ENCODE measurements around the gene S100A2. TPM values are rescaled to one million over a fixed set of nuclear protein-coding genes. Genes with fewer than 3 reads are reported as not detected.
"Not testable (repeated sequence)": the region's sequence is repeated elsewhere in the genome, so short reads cannot be mapped to it uniquely, and the experiment has no call there.

Gene S100A2
- total and polyA plus RNA-seq, 3 donors from 2014 or later = 1.9 to 9.6 (median 1.9) TPM

DNA sequence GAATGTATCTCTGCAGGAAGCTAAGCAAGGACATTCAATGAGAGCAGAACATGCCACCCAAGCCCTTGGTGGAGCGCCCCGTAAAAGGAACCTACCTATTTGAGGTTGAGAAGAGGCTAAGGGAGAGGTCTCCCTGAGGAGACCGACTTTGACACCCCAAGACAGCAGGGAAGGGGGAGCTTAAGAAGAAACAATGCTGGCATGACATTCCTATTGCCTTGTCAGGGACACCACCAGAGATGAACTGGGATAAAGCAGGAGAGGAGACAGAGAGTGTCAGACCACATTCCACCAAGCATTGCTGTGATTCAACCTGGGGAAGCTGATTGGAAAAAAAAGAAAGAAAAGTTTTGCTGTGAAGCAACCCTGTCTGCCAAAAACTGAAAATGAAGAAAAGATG lies 13.3 kb upstream of the S100A2 start:
- H3K4me3 ChIP-seq = no peak overlapping the region
- no peak for DNase-seq
- H3K36me3 ChIP-seq (ENCODE audit: low read depth, missing control alignments) = no peaks in the 10 kb centered on the region
- no peaks in the 10 kb centered on the region for H3K27me3 ChIP-seq
- intact Hi-C loops (cut with DNase I; ENCODE audit: low total_unique reads) = no loop called here
- WGBS, 2 donors = 79 to 87% methylated on average over 3 of the region's 3 CpGs
- no peak for TF ChIP-seq POLR2A (IDR thresholded peaks at IDR 0.05)
- TF ChIP-seq, protein P1, sequence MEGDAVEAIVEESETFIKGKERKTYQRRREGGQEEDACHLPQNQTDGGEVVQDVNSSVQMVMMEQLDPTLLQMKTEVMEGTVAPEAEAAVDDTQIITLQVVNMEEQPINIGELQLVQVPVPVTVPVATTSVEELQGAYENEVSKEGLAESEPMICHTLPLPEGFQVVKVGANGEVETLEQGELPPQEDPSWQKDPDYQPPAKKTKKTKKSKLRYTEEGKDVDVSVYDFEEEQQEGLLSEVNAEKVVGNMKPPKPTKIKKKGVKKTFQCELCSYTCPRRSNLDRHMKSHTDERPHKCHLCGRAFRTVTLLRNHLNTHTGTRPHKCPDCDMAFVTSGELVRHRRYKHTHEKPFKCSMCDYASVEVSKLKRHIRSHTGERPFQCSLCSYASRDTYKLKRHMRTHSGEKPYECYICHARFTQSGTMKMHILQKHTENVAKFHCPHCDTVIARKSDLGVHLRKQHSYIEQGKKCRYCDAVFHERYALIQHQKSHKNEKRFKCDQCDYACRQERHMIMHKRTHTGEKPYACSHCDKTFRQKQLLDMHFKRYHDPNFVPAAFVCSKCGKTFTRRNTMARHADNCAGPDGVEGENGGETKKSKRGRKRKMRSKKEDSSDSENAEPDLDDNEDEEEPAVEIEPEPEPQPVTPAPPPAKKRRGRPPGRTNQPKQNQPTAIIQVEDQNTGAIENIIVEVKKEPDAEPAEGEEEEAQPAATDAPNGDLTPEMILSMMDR (IDR thresholded peaks at IDR 0.05) = no peak
- no peaks in the 10 kb centered on the region for H3K4me1 ChIP-seq
- no peaks in the 10 kb centered on the region for H3K9me3 ChIP-seq
- no peak overlapping the region for H3K27ac ChIP-seq

DNA sequence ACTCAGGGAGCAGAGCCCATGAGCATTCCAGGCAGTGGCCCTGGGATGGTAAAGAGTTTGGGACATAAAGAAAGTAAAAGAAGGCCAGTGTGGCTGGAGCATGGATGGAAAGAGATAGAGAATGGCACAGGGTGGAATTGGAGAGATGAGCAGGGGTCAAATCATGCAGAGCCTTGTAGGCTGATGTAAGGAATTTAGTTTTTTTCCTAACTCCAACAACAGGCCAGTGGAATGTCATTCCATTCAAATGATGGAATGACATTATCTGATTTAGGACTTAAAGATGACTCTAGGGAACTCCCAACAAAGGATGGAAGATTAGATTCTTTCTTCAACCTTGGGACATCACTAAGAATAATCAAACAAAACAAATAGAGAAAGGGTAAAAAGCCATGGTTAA lies 12.8 kb upstream of the S100A2 start:
- no peaks in the 10 kb centered on the region for H3K4me1 ChIP-seq
- H3K36me3 ChIP-seq (ENCODE audit: low read depth, missing control alignments) = no peaks in the 10 kb centered on the region
- intact Hi-C loops (cut with DNase I; ENCODE audit: low total_unique reads) = no loop called here
- no peak overlapping the region for H3K4me3 ChIP-seq
- DNase-seq = no peak
- H3K9me3 ChIP-seq = no peaks in the 10 kb centered on the region
- no peak overlapping the region for H3K27ac ChIP-seq
- no peaks in the 10 kb centered on the region for H3K27me3 ChIP-seq
- no peak for TF ChIP-seq POLR2A (IDR thresholded peaks at IDR 0.05)
- TF ChIP-seq, protein P1 (IDR thresholded peaks at IDR 0.05) = no peak

- TF ChIP-seq POLR2A (IDR thresholded peaks at IDR 0.05) = no peak
- TF ChIP-seq, protein P1 (IDR thresholded peaks at IDR 0.05) = no peak
- intact Hi-C loops (cut with DNase I; ENCODE audit: low total_unique reads) = no loop called here
- Histone ChIP-seq H3K9me3 (no peaks in the 10 kb centered on the region), H3K4me1 (no peaks in the 10 kb centered on the region), H3K36me3 (ENCODE audit: low read depth, missing control alignments) (no peaks in the 10 kb centered on the region), H3K4me3 (no peak overlapping the region), H3K27ac (no peak overlapping the region), H3K27me3 (no peaks in the 10 kb centered on the region)
- DNase-seq = no peak
- WGBS, 2 donors = 72 to 75% methylated on average over 9 of the region's 9 CpGs
Observed at GRCh38 chr1:153577624-153578051, 12.0 kb upstream of the S100A2 start.

DNA sequence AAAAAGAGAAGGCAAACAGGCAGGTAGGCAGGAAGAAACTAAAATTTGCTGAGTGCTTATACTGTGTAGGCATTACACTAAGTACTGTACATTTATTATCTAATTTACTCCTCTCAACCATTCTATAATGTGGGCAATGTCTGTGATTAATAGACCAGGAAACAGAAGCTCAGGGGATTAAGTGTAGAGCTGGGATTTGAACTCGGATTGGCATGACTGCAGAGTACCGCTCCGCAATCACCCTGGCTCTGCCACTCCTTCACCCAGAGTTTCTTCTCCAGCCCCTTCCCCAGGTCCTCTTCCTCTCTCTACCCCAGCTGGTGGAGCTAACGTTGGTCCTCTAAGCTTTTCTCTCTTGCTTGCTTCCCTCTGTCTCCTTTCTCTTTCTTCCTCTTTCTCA lies 11.5 kb upstream of the S100A2 start:
- WGBS, 2 donors = 76 to 88% methylated on average over 4 of the region's 4 CpGs
- DNase-seq = no peak
- Histone ChIP-seq H3K36me3 (ENCODE audit: low read depth, missing control alignments) (no peaks in the 10 kb centered on the region), H3K4me1 (no peaks in the 10 kb centered on the region), H3K27ac (no peak overlapping the region), H3K4me3 (no peak overlapping the region), H3K27me3 (no peaks in the 10 kb centered on the region), H3K9me3 (no peaks in the 10 kb centered on the region)
- no peak for TF ChIP-seq POLR2A (IDR thresholded peaks at IDR 0.05)
- TF ChIP-seq, protein P1 (IDR thresholded peaks at IDR 0.05) = no peak
- intact Hi-C loops (cut with DNase I; ENCODE audit: low total_unique reads) = no loop called here

- H3K27me3 ChIP-seq; DNase-seq; H3K4me3 ChIP-seq; intact Hi-C loops (cut with DNase I; ENCODE audit: low total_unique reads); H3K4me1 ChIP-seq; H3K27ac ChIP-seq; H3K36me3 ChIP-seq (ENCODE audit: low read depth, missing control alignments); H3K9me3 ChIP-seq: not testable (repeated sequence)
- 77 to 87% methylated on average over 10 of the region's 10 CpGs for WGBS, 2 donors
Observed at GRCh38 chr1:153575497-153575896, 9.9 kb upstream of the S100A2 start.

- H3K27ac ChIP-seq; DNase-seq; H3K9me3 ChIP-seq; H3K4me3 ChIP-seq; H3K27me3 ChIP-seq; H3K4me1 ChIP-seq; H3K36me3 ChIP-seq (ENCODE audit: low read depth, missing control alignments); intact Hi-C loops (cut with DNase I; ENCODE audit: low total_unique reads): not testable (repeated sequence)
- 55 to 79% methylated on average over 10 to 35 of the region's 35 CpGs for WGBS, 2 donors
Observed at GRCh38 chr1:153575081-153575491, 9.4 kb upstream of the S100A2 start.

Data from testis (tissue), 3 donors.